ENCODE data around the gene HPSE2. TPM values are rescaled to one million over a fixed set of nuclear protein-coding genes. Genes with fewer than 3 reads are reported as not detected.

HPSE2 gene
- total RNA-seq, 5 donors from 2014 or later (not counting 1 experiment from before 2014, with no cell fraction given) = 0.13 to 0.23 (median 0.18) TPM; not detected in 1

DNA sequence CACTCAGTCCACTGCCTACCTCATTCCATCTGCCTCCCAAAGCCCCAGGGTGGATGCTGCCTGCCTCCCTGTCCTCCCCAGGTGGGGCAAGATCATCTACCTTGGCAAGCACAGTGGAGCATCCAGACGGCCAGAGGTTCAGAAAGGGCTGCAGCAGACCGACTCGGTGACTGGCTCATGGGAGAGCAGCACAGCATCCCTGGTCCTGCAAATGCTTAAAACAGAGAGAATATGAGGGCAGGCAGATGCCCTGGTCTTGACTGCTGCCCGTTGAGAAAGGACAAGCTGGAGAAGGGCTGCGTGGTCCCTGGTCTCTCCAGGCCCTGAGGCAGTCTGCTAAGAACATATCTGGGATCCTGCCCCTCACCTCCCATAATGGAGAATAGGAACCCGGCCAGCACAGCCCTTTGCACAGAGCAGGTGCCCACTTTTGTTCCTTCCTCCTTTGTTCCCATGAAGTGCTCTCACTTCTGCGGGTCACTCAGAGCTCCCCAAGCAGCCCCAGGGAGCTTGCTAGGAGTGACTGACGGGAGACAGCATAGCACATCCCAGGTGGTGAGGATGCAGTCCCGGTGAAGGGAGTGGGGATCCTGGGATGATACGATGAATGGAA lies 790.3 kb downstream of the HPSE2 start:
- no peak for ATAC-seq (replicated peaks in 1 of 4)
- no peak for DNase-seq
- 96% methylated on average over 7 of the region's 10 CpGs for WGBS (ENCODE audit: insufficient coverage)
- CTCF ChIA-PET = interaction anchor here in 1 of 2 donors (1.5 kb wide), 1 partner anchor 22 kb away, joined by 6 read pairs; no protein-coding TSS in a partner anchor
- no peaks in the 10 kb centered on the region for H3K9me3 ChIP-seq
- Mint-ChIP-seq H3K9me3 (no peaks in the 10 kb centered on the region), H3K36me3 (peaks cover 31% of the 10 kb centered on the region), H3K27me3 (peaks cover 0 to 3% of the 10 kb centered on the region in 2 donors), H3K4me3 (peak overlapping the region; percentile 89 to 93 (median 90)), H3K4me1 (peaks cover 50 to 58% (median 56%) of the 10 kb centered on the region in 3 donors), H3K27ac (peak overlapping the region; percentile 90 to 91)
- H3K27ac ChIP-seq (ENCODE audit: low read length) = peak overlapping the region; percentile 78
- H3K27me3 ChIP-seq (replicated peaks in 1 of 2; ENCODE audit: control insufficient read depth in 2 of 2, extremely low read depth in 1 of 2, insufficient read depth in 2 of 2, low read length in 1 of 2) = no peaks in the 10 kb centered on the region
- peaks cover 4 to 38% of the 10 kb centered on the region in 2 experiments for H3K4me1 ChIP-seq (ENCODE audit: control insufficient read depth in 1 of 2, extremely low read depth in 1 of 2, insufficient read depth in 2 of 2, low read length in 2 of 2)
- POLR2A ChIA-PET = no interaction called here
- H3K36me3 ChIP-seq (ENCODE audit: control insufficient read depth in 2 of 2, extremely low read depth in 1 of 2, insufficient read depth in 1 of 2, low read length in 1 of 2) = peaks cover 2 to 23% of the 10 kb centered on the region in 2 donors
- peak overlapping the region; percentile 86 to 91 for H3K4me3 ChIP-seq (ENCODE audit: control insufficient read depth in 1 of 2, extremely low read depth in 1 of 2, low read length in 1 of 2)

DNA sequence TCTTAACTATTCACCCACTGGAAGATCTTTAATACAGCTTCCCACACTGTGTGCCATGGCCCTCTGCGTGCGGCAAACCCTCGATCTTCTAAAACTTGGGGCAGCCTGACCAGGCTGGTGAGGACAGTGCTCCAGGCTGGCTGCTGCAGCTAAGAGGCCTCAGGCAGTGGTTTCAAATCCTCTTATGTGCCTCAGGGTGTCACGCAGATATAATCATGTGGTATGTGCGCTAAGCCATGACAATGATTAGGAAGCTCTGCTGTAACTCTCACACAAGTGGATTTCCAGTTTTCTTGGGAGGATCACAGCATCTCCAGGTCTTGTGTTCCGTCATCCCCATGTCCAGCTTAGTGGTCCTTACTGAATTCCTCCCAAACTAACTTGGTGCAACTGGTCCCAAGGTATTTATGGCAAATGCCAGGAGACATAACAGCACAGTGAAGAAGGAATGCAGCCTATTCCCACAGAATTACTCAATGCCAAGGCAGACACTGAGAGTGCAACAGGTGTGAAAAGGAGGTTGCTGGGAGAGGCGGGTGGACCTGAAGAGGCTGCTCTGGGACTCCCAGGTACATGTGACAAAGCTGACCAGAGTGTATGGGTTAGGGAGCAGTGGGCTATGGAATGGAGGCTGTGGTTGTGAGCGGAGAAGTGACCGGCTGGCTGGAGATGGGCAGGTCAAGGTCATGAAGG lies 791.2 kb downstream of the HPSE2 start:
- H3K4me3 ChIP-seq (ENCODE audit: control insufficient read depth in 1 of 2, extremely low read depth in 1 of 2, low read length in 1 of 2) = no peak overlapping the region
- CTCF ChIA-PET = interaction anchor here in 1 of 2 donors (0.6 kb wide), 2 partner anchors 802 to 1277 kb away, joined by 3 read pairs; no protein-coding TSS in a partner anchor
- H3K4me1 ChIP-seq (ENCODE audit: control insufficient read depth in 1 of 2, extremely low read depth in 1 of 2, insufficient read depth in 2 of 2, low read length in 2 of 2) = peaks cover 4 to 38% of the 10 kb centered on the region in 2 experiments
- H3K36me3 Mint-ChIP-seq = peaks cover 38% of the 10 kb centered on the region
- H3K27me3 ChIP-seq (replicated peaks in 1 of 2; ENCODE audit: control insufficient read depth in 2 of 2, extremely low read depth in 1 of 2, insufficient read depth in 2 of 2, low read length in 1 of 2) = no peaks in the 10 kb centered on the region
- no peaks in the 10 kb centered on the region for H3K9me3 Mint-ChIP-seq
- H3K4me3 Mint-ChIP-seq = peak overlapping the region; percentile 89 to 93 (median 90)
- peaks cover 52 to 61% (median 58%) of the 10 kb centered on the region in 3 donors for H3K4me1 Mint-ChIP-seq
- no peak overlapping the region for H3K27ac ChIP-seq (ENCODE audit: low read length)
- H3K9me3 ChIP-seq = no peaks in the 10 kb centered on the region
- peaks cover 0 to under 1% of the 10 kb centered on the region in 2 donors for H3K27me3 Mint-ChIP-seq
- POLR2A ChIA-PET = no interaction called here
- 84% methylated on average over 8 of the region's 9 CpGs for WGBS (ENCODE audit: insufficient coverage)
- peak overlapping the region; percentile 34 to 76 for H3K27ac Mint-ChIP-seq
- ATAC-seq (replicated peaks in 1 of 4) (no peak), DNase-seq (no peak)
- H3K36me3 ChIP-seq (ENCODE audit: control insufficient read depth in 2 of 2, extremely low read depth in 1 of 2, insufficient read depth in 1 of 2, low read length in 1 of 2) = peaks cover 2 to 28% of the 10 kb centered on the region in 2 donors

DNA sequence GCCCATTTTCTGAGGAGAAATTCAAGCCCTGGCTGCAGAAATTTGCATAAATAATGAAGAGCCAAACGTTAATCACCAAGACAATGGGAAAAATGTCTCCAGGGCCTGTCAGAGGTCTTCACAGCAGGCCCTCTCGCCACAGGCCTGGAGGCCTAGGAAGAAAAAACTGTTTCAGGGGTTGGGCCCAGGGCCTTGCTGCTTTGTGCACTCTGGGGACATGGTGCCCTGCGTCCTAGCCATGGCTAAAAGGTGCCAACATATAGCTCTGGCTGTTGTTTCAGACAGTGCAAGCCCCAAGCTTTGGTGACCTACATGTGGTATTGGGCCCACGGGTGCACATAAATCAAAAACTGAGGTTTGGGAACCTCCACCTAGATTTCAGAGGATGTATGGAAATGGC lies 796.9 kb downstream of the HPSE2 start:
- H3K36me3 ChIP-seq (ENCODE audit: control insufficient read depth in 2 of 2, extremely low read depth in 1 of 2, insufficient read depth in 1 of 2, low read length in 1 of 2) = peaks cover 10 to 56% of the 10 kb centered on the region in 2 donors
- 95% methylated on average over 3 of the region's 4 CpGs for WGBS (ENCODE audit: insufficient coverage)
- H3K36me3 Mint-ChIP-seq = peaks cover 75% of the 10 kb centered on the region
- H3K4me3 Mint-ChIP-seq = no peak overlapping the region
- no peaks in the 10 kb centered on the region for H3K9me3 ChIP-seq
- H3K4me1 ChIP-seq (ENCODE audit: control insufficient read depth in 1 of 2, extremely low read depth in 1 of 2, insufficient read depth in 2 of 2, low read length in 2 of 2) = peaks cover 0 to 13% of the 10 kb centered on the region in 2 experiments
- no peak overlapping the region for H3K4me3 ChIP-seq (ENCODE audit: control insufficient read depth in 1 of 2, extremely low read depth in 1 of 2, low read length in 1 of 2)
- no peaks in the 10 kb centered on the region for H3K27me3 ChIP-seq (replicated peaks in 1 of 2; ENCODE audit: control insufficient read depth in 2 of 2, extremely low read depth in 1 of 2, insufficient read depth in 2 of 2, low read length in 1 of 2)
- POLR2A ChIA-PET = no interaction called here
- H3K27ac ChIP-seq (ENCODE audit: low read length) = no peak overlapping the region
- no peak overlapping the region for H3K27ac Mint-ChIP-seq
- H3K9me3 Mint-ChIP-seq = no peaks in the 10 kb centered on the region
- ATAC-seq (replicated peaks in 1 of 4) (no peak), DNase-seq (no peak)
- no peaks in the 10 kb centered on the region for H3K27me3 Mint-ChIP-seq
- H3K4me1 Mint-ChIP-seq = peaks cover 35 to 42% (median 39%) of the 10 kb centered on the region in 3 donors
- CTCF ChIA-PET = no interaction called here

DNA sequence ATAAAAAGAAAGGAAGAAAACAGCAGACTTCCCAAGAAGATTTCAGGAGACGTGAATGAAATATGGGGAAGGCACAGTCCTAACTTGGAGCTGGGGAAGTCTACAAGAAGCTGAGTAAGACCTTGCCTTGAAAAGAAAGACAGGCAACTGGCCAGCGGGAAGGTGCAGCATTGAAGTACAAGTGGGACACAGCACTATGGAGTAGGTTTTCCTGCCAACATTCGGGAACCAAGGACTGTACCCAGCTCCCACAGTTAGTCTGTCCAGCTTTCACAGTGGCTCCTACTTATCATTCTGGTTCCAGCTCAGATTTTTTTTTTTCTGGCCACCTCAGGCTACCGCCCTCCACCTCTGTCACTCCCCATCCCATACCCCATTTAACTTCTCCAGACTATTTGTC lies 798.9 kb downstream of the HPSE2 start:
- H3K27me3 Mint-ChIP-seq = no peaks in the 10 kb centered on the region
- H3K27ac Mint-ChIP-seq = no peak overlapping the region

DNA sequence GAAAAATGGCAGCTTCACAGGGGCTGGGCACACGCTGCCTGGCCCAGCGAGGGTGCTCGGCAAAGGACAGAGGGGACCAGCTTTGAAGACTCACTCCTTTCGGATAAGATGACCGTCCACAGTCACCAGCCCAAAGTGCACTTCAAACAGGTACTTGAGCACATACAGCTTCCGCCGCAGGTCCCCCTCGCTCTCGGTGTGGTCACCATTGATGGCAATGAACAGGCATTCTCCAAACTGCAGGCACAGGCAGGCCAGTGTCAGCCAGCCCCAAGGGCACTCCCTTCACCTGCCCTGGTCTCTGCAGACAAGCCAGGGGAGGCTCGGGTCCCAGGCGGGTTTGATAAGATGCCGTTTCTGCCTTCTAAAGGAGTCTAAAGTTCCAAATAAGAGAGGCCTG lies 800.5 kb downstream of the HPSE2 start:
- Mint-ChIP-seq H3K36me3 (peaks cover 80% of the 10 kb centered on the region), H3K27me3 (no peaks in the 10 kb centered on the region), H3K4me1 (peaks cover 8 to 15% (median 14%) of the 10 kb centered on the region in 3 donors), H3K9me3 (peaks cover 0 to 5% (median 2%) of the 10 kb centered on the region in 3 donors), H3K27ac (no peak overlapping the region), H3K4me3 (no peak overlapping the region)
- 98% methylated on average over 12 of the region's 12 CpGs for WGBS (ENCODE audit: insufficient coverage)
- H3K4me3 ChIP-seq (ENCODE audit: control insufficient read depth in 1 of 2, extremely low read depth in 1 of 2, low read length in 1 of 2) = no peak overlapping the region
- CTCF ChIA-PET = interaction anchor here in 1 of 2 donors (0.6 to 1.2 kb wide), 2 partner anchors 10 to 810 kb away, joined by 3 read pairs; no protein-coding TSS in a partner anchor
- H3K4me1 ChIP-seq (ENCODE audit: control insufficient read depth in 1 of 2, extremely low read depth in 1 of 2, insufficient read depth in 2 of 2, low read length in 2 of 2) = no peaks in the 10 kb centered on the region
- peaks cover 10 to 77% of the 10 kb centered on the region in 2 donors for H3K36me3 ChIP-seq (ENCODE audit: control insufficient read depth in 2 of 2, extremely low read depth in 1 of 2, insufficient read depth in 1 of 2, low read length in 1 of 2)
- DNase-seq (no peak), ATAC-seq (replicated peaks in 1 of 4) (no peak)
- H3K27me3 ChIP-seq (replicated peaks in 1 of 2; ENCODE audit: control insufficient read depth in 2 of 2, extremely low read depth in 1 of 2, insufficient read depth in 2 of 2, low read length in 1 of 2) = no peaks in the 10 kb centered on the region
- no peaks in the 10 kb centered on the region for H3K9me3 ChIP-seq
- H3K27ac ChIP-seq (ENCODE audit: low read length) = no peak overlapping the region
- POLR2A ChIA-PET = no interaction called here

More for the DNA sequence above, 798.9 kb downstream of the HPSE2 start:
- CTCF ChIA-PET = interaction anchor here in 1 of 2 donors (1.3 kb wide), 1 partner anchor 11 kb away, joined by 9 read pairs; no protein-coding TSS in a partner anchor
- DNase-seq (no peak), ATAC-seq (replicated peaks in 1 of 4) (no peak)
- Histone ChIP-seq H3K9me3 (no peaks in the 10 kb centered on the region), H3K4me1 (ENCODE audit: control insufficient read depth in 1 of 2, extremely low read depth in 1 of 2, insufficient read depth in 2 of 2, low read length in 2 of 2) (no peaks in the 10 kb centered on the region), H3K27me3 (replicated peaks in 1 of 2; ENCODE audit: control insufficient read depth in 2 of 2, extremely low read depth in 1 of 2, insufficient read depth in 2 of 2, low read length in 1 of 2) (no peaks in the 10 kb centered on the region), H3K4me3 (ENCODE audit: control insufficient read depth in 1 of 2, extremely low read depth in 1 of 2, low read length in 1 of 2) (no peak overlapping the region), H3K27ac (ENCODE audit: low read length) (no peak overlapping the region), H3K36me3 (ENCODE audit: control insufficient read depth in 2 of 2, extremely low read depth in 1 of 2, insufficient read depth in 1 of 2, low read length in 1 of 2) (peaks cover 10 to 63% of the 10 kb centered on the region in 2 donors)
- Mint-ChIP-seq H3K4me1 (peaks cover 18 to 24% (median 22%) of the 10 kb centered on the region in 3 donors), H3K4me3 (no peak overlapping the region), H3K9me3 (peaks cover 0 to 5% (median 2%) of the 10 kb centered on the region in 3 donors), H3K36me3 (peaks cover 78% of the 10 kb centered on the region)
- WGBS (ENCODE audit: insufficient coverage) = 98% methylated on average over 4 of the region's 4 CpGs
- POLR2A ChIA-PET = no interaction called here

DNA sequence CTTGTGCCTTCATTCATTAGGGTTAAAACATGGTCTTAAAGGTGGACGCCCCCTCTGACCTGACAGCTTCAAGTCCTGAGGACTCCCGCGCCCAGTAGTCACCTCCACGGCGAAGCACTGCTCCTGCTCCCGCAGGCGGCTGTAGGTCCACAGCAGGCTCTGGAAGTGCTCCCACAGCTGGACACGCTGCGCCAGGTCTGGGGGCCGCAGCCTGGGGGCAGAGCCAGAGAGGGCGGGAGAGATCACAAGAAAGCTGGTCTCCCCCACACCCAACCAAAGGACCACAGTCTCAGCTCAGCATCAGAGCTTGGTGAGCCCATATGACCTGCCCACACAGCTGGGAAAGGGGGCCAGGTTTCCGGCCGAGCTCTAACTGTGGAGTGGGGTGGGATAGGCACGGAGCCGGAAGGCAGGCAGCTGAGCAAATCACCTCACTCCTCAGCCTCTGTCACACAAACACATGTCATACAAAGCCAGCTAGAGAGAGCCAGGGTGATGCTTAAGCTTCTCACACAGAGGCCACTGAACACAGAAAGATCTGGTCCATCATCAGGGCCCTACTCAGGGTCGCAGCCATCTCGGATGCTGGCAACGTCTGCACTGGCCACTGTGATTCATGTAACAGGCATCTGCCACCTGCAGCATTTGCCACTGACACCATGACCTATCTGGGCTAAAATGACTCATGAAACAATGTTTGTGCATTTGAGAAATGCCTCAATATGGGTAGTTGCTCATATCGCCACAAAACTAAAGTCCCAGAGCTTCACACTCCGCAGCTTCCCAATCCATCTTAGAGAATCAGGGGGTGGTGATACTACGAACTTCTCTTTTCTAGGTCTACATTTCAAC lies 801.5 kb downstream of the HPSE2 start:
- DNase-seq (no peak), ATAC-seq (replicated peaks in 1 of 4) (no peak)
- Mint-ChIP-seq H3K9me3 (peaks cover 0 to 5% (median 2%) of the 10 kb centered on the region in 3 donors), H3K4me3 (no peak overlapping the region), H3K27me3 (no peaks in the 10 kb centered on the region), H3K27ac (no peak overlapping the region), H3K4me1 (peaks cover 8 to 9% (median 9%) of the 10 kb centered on the region in 3 donors), H3K36me3 (peaks cover 69% of the 10 kb centered on the region)
- H3K4me1 ChIP-seq (ENCODE audit: control insufficient read depth in 1 of 2, extremely low read depth in 1 of 2, insufficient read depth in 2 of 2, low read length in 2 of 2) = no peaks in the 10 kb centered on the region
- H3K9me3 ChIP-seq = no peaks in the 10 kb centered on the region
- no peak overlapping the region for H3K27ac ChIP-seq (ENCODE audit: low read length)
- peaks cover 17 to 79% of the 10 kb centered on the region in 2 donors for H3K36me3 ChIP-seq (ENCODE audit: control insufficient read depth in 2 of 2, extremely low read depth in 1 of 2, insufficient read depth in 1 of 2, low read length in 1 of 2)
- H3K4me3 ChIP-seq (ENCODE audit: control insufficient read depth in 1 of 2, extremely low read depth in 1 of 2, low read length in 1 of 2) = no peak overlapping the region
- ChIA-PET POLR2A (no interaction called here), CTCF (interaction anchor here (0.5 to 1.2 kb wide), 3 partner anchors 8 to 1014 kb away, joined by 3 to 8 read pairs (median 3); no protein-coding TSS in a partner anchor)
- no peaks in the 10 kb centered on the region for H3K27me3 ChIP-seq (replicated peaks in 1 of 2; ENCODE audit: control insufficient read depth in 2 of 2, extremely low read depth in 1 of 2, insufficient read depth in 2 of 2, low read length in 1 of 2)
- WGBS (ENCODE audit: insufficient coverage) = 100% methylated on average over 15 of the region's 21 CpGs
